HG02973 (cell line): Measurements from ENCODE around the gene CELF5.
"Not testable (repeated sequence)": the region's sequence is repeated elsewhere in the genome, so short reads cannot be mapped to it uniquely, and the experiment has no call there.

ENCODE experiments used
- ATAC-seq: cut with Tn5 transposase; IDR thresholded peaks from one replicate; pipeline ENCODE4 v1.9.1; 2021; ENCODE audit warnings: moderate library complexity; ENCODE audit not compliant: unreplicated experiment

The CELF5 gene

DNA sequence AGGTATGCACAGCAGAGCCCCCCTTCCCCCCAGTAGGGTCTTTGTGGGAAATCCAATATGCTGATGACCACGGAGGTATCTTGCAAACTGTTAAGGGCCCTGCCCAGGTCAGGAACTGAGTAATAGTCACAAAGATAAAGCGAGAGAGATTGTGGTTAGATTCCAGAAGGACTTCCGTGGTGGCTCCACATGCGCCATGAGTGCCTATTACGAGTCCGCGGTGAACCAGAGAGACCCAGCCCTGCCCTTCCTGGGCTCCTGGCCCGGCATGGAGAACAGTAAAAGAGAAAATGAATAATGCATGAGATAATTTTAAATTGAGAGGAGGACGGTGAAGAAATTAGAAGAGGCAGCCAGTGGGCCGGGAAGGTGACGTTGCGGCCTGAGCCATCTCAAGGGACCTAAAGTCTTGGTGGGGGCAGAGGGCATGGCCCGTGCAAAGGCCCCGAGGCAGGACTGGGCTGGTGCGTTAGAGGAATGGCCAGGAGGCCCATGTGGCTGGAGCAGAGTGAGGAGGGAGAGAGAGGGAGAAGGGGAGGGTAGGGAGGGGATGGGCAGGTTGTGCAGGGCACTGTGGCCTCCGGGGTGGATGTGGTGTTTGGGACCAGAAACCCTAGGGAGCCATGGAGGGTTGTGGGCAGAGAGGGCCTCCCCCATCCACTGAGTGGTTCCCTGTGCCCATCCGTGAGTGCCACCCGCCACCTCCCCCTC is 95.3 kb downstream of the CELF5 start:
- ATAC-seq, result no peak

DNA sequence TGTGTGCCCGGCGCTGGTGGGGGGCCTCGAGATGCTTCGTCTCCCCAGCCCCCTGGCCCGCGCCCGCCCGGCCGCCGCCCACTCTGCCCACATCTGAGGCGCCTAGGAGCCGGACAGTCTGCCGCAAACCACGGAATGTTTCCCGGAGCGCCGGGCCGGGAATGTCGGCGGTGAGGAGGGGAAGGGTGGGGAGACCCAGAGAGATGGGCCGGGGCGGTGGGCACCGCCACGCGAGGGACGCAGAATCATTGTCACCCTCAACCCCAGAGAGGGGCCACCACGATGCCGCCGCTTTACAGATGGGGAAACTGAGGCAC is 95.9 kb downstream of the CELF5 start:
- ATAC-seq, result no peak

DNA sequence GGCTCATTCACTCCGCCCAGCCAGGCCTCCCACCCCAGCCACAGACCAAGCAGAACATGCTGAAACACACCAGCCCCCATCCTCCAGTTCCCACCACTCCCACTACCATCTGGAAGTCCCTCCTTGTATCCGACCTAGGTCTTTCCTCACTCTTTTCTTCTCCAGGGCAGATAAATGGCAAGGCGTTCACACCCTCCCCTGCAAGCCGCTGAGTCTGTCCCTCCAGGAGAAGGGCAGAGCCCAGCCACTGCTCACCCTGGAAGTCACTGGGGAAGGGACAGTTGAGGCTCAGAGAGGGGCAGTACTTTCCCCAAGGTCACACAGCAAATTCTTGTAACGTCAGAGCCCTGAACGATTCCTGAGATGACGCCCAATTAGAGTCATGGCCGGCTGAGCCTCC is 96.4 kb downstream of the CELF5 start:
- ATAC-seq, result no peak

DNA sequence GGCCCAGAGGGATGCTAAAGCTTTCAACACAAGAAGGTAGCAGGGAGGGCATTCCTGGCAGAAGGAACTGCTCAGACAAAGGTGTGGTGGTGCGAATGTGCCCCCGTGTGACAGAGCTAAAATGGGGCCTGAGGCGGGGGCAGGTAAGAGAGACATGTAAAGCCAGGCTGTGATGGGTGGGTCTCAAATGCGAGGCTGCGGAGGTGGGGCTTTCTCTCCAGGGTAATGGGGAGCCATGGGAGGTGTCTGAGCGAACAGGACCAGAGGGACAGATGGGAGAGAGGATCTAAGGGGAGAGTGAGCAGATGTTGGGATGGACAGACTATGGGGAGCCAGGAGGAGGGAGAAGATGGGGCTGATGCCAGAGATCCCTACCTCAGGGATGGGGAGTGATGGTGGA is 97.2 kb downstream of the CELF5 start:
- no peak for ATAC-seq

DNA sequence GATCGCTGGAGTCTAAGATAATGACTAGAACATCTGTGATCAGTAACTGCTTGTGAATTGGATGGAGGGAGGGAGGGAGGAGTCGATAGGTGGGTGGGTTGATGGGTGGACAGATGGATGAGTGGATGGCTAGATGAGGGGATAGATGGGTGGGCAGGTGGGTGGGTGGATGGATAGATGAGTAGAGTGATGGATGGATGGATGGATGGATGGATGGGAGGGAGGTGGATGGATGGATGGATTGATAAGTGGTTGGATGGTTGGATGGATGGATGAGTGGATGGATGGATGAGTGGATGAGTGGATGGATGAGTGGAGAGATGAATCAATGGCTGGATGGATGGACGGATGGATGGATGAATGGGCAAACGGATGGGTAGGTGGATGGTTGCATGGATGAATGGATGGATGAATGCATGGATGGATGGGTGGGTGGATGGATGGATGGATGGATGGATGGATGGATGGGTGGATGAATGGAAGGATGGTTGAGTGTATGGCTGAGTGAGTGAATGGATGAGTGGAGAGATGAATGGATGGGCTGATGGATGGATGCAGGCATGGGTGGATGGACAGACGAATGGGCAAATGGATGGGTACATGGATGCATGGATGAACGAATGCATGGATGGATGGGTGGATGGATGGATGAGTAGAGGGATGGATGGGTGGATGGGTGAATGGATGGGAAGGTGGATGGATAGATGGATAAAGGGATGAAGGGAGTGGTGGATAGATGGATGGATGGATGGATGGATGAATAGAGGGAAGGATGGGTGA is 97.9 kb downstream of the CELF5 start:
- ATAC-seq, result no peak

DNA sequence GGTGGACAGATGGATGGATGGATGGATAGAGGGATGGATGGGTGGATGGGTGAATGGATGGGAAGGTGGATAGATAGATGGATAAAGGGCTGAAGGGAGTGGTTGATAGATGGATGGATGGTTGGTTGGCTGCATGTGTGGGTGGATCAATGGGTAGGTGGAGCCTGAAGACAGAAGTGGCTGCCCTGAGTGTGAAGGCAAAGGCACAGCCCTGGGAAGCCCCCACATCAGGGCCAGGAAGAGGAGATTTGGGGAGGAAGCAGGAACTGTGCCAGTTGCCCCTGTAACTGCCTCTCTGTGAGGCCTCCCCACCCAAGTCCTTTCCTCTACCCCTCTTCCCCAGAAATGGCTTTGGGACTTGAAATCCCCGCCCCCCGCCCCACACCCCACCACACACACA is 98.6 kb downstream of the CELF5 start:
- ATAC-seq, result no peak

DNA sequence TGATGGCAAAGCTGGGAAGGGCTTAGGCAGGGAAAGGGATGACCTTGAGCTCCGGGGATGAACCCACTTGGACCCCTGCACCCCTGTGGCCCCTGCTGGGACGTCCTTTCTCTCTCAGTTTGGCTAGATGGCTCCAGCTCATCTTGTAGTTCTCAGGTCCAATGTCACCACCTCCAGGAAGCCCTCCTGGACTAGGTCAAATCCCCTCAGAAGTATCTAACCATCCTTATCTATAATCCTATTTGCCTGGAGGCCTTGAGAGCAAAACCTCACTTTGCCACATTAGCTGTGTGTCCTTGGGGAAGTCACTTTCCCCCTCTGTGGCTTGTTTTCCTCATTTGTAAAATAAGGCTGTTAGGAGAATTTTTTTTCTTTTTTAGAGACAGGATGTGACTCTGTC is 99.2 kb downstream of the CELF5 start:
- no peak for ATAC-seq

DNA sequence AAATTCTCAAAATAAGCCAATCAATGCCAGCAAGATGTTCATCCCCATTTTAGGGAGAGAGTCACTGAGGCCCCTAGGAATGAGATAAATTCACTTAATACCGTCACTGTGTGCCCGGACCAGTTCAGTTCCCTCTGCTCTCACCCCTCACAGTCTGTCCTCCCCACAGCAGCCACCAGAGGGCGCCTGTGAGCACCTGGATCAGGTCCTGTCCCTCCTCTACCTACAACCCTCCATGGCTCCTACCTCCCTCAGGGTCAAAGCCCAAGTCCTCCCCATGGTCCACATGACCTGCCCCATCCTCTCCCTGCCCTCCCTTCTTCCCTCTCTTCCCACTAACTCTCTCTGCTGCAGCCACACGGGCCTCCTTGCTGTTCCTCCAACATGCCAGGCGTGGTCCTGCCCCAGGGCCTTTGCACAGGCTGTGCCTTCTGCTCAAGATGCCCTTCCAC is 100.0 kb downstream of the CELF5 start:
- ATAC-seq, result no peak

DNA sequence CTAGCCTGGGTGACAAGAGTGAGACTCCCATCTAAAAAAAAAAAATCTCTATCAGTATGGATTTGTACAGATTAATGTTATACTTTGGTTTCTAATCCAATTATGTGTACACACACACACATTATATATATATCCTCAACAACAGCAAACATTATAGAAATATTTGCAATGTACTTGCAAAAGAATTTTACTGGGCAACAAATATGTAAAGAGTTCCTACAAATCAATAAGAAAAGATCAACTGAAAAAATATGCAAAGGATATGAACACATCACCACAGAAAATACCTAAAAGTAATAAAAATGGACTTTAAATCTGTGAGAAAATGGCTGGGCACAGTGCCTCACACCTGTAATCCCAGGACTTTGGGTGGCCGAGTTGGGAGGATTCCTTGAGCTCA is 101.0 kb downstream of the CELF5 start:
- no peak for ATAC-seq

DNA sequence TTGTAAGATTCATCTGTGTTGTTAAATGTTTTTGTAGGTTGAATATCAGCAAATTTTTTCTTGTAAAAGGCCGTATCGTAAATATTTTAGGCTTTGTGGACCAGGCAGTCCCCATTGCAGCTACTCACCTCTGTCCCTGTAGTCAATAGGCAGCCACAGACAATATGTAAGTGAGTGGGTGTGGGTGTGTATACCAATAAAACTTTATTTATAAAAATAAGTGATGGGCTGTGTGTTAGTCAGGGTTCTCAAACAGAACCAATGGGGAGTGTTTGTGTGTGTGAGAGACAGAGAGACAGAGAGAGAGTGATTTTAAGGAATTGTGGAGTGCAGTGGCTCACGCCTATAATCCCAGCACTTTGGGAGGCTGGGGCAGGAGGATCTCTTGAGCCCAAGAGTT is 104.3 kb downstream of the CELF5 start:
- no peak for ATAC-seq

DNA sequence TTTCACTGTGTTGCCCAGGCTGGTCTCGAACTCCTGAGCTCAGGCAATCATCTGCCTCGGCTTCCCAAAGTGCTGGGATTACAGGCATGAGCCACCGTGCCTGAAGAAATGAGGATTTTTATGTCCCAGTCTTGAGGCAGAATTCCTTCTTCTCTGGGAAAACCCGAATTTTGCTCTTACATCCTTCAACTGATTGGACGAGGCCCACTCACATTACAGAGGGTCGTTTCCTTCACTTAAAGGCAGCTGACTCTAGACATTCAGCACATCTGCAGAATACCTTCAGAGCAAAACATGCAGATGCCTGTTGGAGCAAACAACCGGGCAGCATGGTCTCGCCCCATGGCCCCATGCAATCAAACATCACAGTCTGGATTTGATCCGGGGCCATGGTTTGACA is 105.6 kb downstream of the CELF5 start:
- no peak for ATAC-seq

DNA sequence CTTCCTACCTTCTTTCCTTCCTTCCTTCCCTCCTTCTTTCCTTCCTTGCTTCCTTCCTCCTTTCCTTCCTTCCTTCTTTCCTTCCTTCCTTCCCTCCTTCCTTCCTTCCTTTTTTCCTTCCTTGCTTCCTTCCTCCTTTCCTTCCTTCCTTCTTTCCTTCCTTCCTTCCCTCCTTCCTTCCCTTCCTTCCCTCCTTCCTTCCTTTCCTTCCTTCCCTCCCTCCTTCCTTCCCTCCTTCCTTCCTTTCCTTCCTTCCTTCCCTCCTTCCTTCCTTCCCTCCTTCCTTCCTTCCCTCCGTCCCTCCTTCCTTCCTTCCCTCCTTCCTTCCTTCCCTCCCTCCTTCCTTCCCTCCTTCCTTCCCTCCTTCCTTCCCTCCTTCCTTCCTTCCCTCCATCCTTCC is 107.8 kb downstream of the CELF5 start:
- not testable (repeated sequence) for ATAC-seq

DNA sequence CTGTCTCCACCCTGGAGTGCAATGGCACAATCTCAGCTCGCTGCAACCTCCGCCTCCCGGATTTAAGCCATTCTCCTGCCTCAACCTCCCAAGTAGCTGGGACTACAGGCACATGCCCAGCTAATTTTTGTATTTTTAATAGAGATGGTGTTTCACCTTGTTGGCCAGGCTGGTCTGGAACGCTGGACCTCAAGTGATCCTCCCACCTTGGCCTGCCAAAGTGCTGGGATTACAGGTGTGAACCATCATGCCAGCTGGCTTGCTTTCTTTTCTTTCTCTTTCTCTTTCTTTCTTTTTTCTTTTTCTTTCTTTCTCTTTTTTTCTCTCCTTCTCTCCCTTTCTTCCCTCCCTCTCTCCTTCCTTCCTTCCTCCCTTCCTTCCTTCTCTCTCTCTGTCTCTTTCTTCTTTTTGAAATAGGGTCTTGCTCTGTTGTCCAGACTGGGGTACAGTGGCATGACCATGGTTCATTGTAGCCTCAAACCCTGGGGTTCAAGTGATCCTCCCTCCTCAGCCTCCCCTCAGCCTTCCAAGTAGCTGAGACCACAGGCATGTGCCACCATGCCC is 108.6 kb downstream of the CELF5 start:
- ATAC-seq, result no peak

DNA sequence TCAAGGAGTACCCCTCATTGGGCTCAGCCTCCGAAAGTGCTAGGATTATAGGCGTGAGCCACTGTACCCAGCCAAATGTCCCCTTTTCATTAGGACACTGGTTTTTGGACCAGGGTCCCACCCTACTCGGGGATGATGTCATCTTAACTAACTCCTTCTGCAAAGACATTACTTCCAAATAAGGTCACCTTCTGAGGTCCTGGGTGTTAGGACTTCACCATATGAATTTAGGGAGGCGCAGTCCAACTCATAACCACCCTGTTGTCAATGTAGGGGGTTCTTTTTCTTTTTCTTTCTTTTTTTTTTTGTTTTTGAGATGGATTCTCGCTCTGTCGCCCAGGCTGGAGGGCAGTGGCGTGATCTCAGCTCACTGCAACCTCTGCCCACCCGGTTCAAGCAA is 109.2 kb downstream of the CELF5 start:
- ATAC-seq, result no peak

DNA sequence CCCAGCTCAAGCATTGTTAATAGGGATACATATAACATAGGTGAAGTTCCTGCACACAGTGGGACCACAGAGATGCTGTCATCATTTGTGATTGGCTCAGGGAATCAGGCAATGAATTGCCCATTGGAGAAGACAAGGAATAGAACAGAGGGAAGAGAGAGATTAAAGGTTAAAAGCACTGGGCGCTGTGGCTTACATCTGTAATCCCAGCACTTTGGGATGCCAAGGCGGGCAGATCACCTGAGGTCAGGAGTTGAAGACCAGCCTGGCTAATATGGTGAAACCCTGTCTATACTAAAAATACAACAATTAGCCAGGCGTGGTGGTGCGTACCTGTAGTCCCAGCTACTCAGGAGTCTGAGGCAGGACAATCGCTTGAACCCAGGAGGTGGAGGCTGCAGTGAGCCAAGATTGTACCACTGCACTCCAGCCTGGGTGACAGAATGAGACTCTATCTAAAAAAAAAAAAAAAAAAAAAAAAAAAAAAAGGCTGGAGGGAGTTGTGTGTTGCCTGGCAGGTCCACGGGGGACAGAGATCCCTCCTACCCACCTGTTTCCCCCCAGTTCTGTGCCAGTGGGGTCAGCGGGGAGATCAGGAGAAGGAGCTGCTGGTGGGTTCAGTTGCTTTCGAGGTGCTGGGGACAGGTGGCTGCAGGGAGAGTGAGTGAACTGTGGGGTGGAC is 110.4 kb downstream of the CELF5 start:
- ATAC-seq, result not testable (repeated sequence)

DNA sequence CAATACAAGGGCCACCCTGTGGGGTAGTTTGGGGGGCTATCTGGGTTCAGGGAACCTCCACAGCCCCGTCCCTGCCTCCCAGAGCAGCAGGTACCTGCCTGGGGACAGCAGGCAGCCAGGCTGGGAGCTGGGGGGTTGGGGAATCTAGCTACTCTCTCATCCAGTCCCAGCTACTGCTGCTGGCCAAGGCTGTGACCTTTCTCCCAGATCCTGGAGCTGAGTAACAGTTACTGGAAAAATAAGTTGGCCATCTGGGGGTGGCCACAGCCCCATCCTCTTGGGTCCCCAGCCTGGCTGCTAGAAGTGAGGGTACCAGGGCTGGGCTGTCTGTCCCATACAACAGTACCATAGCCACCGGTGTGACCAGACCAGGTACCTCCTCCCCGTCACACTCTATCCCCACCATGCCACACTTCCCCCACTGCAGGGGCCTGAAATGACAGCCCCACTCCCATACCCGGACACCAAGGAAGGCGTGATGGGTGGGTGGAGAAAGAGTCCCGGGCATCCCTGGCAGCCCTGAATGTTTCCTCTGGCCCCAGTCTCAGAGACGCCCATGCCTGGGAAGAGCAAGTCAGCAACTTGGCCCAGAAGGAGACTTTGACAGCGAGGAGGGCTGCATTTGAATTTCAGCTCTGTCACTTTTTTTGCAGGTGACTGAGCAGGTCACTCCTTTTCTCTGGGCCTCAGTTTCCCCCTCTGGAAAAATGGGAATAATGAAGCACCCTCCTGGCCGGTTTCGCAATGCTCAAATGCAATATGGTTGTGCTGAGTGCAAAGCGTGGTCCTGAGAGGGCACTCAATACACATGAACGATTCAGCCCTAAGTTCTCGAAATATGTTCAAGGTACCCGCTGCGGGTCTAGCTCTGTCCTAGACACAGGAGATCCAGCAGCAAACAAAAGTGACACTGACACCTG is 111.2 kb downstream of the CELF5 start:
- ATAC-seq, result no peak

DNA sequence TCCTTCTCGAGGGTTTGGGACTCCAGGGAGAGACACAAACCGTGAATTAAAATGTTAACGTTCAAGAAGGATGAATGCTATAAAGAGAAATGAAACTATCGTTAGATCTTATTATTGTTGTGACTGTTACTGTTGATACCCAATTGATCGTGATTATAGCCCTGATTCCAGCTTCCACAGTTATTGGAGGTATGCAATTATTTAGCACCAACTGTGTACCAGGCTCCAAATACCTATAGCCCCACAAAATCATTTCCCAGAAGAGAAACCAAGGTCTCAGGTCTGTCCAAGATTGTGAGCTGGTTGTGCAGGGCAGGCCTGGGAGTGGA is 111.9 kb downstream of the CELF5 start:
- no peak for ATAC-seq

DNA sequence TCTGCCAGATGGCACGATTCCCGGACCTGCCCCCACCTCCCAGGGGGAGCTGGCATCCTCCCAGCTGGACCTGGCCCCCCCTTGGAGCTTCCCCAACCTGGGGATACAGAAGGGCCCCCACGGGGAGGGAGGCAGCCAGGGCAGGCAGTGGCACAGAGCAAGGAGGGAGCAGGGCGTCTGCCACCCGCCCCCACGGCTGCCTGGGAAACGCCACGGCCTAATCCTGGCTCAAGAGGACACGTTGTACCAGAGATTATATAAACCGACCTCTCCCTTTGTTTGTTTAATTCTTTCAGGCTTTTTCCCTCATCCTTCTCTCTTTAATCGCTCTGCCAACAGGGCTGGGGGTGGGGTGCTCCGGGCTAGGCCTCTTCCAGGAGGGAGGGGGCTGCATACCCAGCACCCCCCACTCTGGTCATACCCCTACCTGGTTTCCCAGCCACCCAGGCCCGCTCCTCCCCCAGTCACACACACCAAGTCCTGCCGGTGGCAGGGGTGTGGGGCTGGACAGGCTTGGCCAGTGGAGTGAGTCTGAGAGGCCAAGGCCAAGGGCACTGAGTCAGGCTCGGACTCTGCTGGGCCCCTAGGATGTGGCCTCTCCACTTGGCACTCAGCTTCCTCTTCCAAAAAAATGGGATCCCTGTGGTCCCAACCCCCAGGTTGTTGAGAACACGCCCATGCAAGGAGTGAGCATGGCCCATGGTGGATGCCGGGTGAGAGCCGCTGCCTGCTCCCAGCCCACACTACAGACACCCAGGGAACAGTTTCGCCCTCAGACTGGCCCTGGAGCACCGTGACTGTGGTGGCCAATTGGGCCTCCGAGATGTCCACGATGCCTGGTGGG is 112.4 kb downstream of the CELF5 start:
- ATAC-seq, result no peak

DNA sequence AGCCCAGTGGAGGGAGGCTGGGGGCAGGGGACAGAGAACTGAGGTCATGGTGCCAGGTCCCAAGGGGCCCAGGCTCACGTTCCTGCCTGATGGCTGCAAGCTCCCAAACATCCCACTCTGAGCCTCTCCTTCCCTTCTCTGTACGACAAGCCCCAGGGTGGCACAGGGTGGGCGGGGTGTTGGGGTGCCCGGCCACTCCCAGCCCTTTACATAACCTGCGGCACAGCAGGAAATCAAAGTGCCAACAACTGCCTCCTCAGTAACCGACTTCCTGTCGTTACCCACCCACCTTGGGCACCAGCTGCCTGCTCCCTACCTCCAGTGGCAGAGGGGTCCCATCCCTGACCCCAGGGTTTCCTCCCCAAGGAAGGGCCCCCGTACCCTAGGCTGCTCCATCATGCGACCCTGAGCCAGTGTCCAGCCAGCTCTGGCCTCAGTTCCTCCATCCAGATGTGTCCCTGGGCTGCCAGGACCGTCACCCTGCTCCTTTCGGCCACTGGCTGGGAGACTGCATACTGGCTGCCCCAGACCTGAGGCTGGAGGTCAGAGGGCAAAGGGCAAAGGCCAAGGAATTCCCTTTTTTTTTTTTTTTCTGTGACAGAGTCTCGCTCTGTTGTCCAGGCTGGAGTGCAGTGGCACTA is 114.2 kb downstream of the CELF5 start:
- no peak for ATAC-seq

DNA sequence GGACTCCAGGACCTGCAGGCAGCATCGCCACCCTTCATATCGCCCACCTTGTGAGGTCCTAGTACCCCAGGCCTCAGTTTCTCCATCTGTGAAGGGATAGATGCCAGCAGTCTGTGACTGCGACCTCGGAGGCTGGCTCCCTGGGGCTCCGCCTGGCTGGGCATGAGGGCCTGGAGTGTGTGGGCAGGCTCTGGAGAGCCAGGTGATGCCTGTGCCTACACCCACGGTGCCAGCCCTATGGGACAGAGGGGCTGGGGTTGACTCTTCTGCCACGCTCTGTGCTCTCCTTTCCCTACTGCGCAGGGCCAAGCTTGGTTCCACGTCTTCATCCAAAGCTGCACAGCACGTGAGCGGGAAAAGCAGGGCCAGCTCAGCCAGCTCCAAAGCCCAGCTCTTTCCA is 115.9 kb downstream of the CELF5 start:
- ATAC-seq, result no peak
